HG03469 (cell line): ENCODE data around the gene JSRP1.

Source experiments
- ATAC-seq: cut with Tn5 transposase; IDR thresholded peaks from one replicate; pipeline ENCODE4 v1.9.1; 2021; ENCODE audit warnings: mild to moderate bottlenecking, moderate library complexity, moderate number of reproducible peaks; ENCODE audit not compliant: unreplicated experiment

Gene JSRP1

DNA sequence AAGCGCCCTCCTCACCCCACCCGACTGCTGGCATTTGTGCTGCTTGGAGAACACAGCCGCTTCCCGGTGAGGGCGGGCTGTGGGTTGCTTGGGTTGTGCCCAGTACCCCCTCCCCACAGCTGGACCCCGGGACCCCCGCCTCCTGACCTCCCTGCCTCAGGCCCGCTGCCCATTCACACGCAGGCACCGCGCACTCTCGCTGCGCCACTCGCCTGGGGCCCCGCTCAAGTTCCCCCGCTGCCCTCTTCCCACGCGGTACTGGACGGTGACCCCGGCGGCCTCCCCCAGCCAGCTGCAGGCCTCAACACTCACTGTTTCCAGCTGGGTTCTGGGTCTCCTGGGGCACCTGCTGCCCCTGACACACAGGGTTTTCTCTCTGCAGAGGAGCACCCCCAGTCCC, 36.5 kb downstream of the JSRP1 start:
- no peak for ATAC-seq

DNA sequence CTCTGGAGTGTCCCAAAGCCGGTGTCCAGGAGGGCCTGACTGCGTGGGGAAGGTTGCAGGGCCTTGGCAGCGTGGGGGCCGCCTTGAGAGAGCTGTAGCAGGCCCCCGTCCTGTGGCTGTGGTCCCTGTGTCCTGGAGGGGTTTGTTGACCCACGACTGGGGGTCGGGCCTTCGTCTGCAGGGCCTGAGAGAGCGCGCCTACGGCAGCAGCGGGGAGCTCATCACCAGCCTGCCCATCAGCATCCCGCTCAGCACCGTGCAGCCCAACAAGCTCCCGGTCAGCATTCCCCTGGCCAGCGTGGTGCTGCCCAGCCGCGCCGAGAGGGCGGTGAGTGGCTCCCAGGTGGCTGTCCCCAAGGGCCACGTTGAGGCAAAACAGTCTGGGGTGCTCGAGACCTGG, 38.6 kb downstream of the JSRP1 start:
- no peak for ATAC-seq

- no peak for ATAC-seq
These were observed 39.6 kb downstream of the JSRP1 start for GRCh38 chr19:2216361-2217225.

GRCh38 chr19:2215281-2215751, 40.9 kb downstream of the JSRP1 start:
- ATAC-seq = no peak

DNA sequence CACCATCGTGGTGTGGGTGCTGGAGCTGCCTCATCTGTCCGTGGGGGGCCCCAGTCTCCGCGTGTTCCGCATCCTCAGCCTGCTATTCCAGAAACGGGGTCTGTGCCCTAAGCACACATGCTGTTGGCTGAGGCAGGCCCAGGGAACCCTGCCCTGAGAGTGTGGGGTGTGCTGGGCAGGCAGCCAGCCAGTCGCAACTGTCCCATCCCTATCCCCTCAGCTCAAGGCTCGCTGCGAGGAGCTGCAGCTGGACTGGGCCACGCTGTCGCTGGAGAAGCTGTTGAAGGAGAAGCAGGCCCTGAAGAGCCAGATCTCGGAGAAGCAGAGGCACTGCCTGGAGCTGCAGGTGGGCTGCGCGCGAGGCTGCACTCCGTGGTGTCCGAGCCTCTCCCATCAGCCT, 42.0 kb downstream of the JSRP1 start:
- ATAC-seq = no peak

DNA sequence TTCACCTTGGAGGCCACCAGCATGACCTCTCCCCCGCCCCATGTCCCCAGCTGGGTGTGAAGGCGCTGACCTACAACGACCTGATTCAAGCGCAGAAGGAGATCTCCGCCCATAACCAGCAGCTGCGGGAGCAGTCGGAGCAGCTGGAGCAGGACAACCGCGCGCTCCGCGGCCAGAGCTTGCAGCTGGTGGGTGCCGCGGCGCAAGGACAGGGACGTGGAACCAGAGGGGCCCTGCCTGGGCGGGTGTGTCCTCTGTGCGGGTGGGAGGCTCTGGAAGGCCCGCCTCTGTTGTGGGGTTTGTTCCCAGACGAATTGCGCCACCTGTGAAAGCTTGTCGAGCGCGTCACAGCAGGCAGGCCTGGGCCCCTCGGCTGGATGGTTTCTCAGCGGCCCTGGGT, 42.4 kb downstream of the JSRP1 start:
- ATAC-seq = no peak

DNA sequence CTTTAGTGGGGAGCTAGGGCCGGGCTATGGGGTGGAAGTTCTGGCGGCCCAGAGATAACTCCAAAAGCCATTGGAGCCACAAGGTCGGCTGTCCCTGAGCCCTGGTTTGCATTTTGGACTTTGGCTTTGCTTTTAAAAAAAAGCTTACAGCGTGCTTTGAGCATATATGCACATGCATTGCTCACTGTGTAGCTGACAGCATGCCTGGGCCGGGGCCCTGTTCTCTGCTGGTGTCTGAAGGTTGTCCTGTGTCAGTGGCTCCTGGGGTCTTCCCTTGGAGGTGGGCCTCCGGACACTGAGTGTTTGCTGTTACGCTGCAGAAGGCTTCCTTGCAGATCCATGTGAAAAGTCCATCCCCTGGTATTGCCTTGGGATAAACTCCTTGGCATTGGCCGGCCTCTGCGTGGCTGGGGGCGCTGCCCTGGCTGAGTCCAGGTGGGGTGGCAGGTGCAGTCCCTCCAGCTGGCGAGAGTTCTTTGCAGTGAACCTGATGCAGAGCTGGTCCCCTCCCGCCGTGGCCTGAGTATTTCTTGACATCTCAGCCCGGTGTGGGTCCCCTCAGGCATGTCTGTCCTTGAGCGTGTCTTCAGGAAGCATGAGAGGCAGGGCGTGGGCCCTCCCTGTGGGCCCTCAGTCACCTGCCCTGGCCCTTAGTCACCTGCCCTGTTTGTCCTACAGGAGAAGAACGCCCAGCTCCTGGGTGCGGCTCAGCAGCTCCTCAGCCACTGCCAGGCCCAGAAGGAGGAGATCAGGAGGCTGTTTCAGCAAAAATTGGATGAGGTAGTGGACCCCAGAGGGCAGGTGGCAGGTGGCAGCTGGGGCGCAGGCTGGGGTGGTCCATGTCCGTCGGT, 43.1 kb downstream of the JSRP1 start:
- ATAC-seq = no peak

DNA sequence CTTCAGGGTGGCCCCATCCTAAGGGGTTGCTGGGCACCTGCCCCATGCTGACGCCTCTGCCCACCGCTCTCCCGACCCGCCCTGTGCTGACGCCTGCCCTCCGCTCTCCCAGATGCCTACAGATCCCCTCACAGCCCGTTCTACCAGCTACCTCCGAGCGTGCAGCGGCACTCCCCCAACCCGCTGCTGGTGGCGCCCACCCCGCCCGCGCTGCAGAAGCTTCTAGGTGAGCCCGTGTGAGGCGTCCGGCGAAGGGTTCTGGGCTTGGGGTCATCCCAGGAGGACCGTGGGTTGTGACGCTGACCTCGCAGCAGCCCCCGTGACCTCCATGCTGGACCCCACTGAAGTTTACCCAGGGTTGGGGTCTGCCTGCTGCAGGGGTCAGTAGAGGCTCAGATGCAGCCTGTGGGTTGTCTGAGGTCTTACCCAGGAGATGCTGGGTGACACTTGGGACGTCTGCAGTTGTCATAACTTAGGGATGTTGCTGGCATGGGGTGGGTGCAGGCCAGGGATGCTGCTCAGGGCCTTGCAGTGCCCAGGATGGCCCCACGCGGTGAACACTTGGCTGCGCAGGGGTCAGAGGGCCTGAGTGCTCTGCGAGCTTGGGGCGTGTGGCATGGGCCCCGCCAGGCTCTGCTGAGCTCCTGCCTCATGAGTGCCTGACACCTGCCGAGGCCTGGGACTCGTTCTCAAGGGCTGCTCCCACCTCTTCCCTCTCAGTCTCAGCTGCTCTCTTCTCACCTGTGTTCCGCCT, 45.1 kb downstream of the JSRP1 start:
- ATAC-seq = no peak

DNA sequence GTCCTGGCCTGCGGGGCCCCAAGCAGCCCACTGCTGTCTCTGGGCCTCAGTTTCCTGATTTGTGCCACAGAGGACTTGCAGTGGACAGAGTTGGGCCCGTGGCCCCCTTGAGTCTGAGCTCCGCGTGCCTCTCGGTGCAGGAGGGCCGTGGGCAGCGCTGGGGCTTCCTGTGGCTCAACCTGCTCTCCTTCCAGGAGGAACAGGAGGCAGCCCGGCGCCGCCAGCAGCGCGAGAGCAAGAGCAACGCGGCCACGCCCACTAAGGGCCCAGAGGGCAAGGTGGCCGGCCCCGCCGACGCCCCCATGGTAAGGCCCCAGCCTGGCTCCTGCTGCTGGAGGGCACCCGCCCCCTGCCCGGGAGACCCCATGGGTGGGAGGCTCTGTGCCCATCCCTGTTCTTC, 46.0 kb downstream of the JSRP1 start:
- ATAC-seq = no peak

DNA sequence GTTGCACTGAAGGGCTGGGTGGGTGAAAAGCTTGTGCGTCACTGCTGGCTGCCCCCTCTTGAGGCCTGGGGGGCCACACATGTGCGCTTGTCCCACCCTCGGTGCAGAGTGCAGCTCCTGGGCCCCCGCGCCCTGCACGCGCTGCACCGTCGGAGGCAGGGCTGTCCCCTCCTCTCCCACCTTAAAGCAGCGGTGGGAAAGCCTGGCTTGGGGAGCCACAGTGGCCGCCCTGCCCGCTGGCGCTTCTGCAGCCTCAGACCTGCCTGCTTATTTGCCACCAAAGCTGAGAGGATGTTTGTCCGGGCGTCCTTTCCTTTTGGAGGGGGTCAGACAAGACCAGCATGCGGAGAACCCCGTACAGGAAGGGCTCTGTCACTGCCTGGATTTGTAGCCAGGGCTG, 46.8 kb downstream of the JSRP1 start:
- ATAC-seq = no peak

DNA sequence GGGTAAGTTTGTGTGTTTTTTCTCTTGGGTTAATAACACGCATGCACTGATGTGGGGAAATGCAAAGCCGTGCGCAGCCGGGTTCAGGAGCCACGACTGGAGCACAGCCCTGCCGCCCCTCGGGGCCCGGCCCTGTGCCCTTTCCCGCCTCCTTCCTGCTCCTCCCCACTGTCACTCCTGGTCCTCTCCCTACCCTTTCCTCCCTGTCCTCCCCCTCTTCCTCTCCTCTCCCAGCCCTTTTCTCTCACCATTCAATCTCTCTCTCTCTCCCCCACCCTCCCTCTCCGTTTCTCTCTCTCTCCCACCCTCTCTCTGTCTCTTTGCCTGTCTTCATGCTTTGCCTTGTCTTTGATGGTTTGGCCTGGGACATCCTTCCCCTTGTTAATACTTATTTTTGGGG, 47.2 kb downstream of the JSRP1 start:
- no peak for ATAC-seq

- no peak for ATAC-seq
These were observed 48.0 kb downstream of the JSRP1 start for GRCh38 chr19:2207991-2208860.

GRCh38 chr19:2207008-2207407, 49.2 kb downstream of the JSRP1 start:
- ATAC-seq = no peak

GRCh38 chr19:2202366-2202765, 53.9 kb downstream of the JSRP1 start:
- ATAC-seq = no peak
